K562 (cell line): ENCODE measurements around the gene CALB2.

ENCODE experiments used
- CBX5 ChIP-seq: IDR thresholded peaks from 2 replicates; pipeline ENCODE4 v1.6.1; 2014; ENCODE audit warnings: low read depth, borderline replicate concordance
- PRMT5 ChIP-seq: sonication (generic); formaldehyde crosslinking; IDR thresholded peaks from 2 replicates; pipeline ENCODE4 v1.5.0; 2020; ENCODE audit warnings: missing genetic modification reagents
- RAD21 ChIP-seq, 2 experiments: fragments of 250-450 bp in 1 of 2; fragments of 450-650 bp in 1 of 2; sonication (Bioruptor Pico) in 1 of 2; formaldehyde crosslinking in 1 of 2; IDR thresholded peaks in 1 of 2; conservative IDR thresholded peaks in 1 of 2; 2 replicates each; pipeline versions ENCODE4 v1.4.0 to v1.8.0; 2020 to 2022; ENCODE audit warnings: mild to moderate bottlenecking in 2 of 2, moderate library complexity in 1 of 2
- RFX1 ChIP-seq: fragments of 450-650 bp; IDR thresholded peaks from 2 replicates; pipeline ENCODE4 v1.6.1; 2016; ENCODE audit warnings: mild to moderate bottlenecking, moderate library complexity
- RFX7 ChIP-seq: fragments of 250-450 bp; sonication (Bioruptor Pico); IDR thresholded peaks from 2 replicates; pipeline ENCODE4 v1.5.1; 2021; ENCODE audit warnings: mild to moderate bottlenecking
- ZNF780A ChIP-seq: fragments of 250-450 bp; sonication (Bioruptor Pico); IDR thresholded peaks from 2 replicates; pipeline ENCODE4 v1.5.0; 2021; ENCODE audit warnings: mild to moderate bottlenecking
- TF ChIP-seq, protein P1 (sequence below): sonication (generic); formaldehyde crosslinking; IDR thresholded peaks from 2 replicates; pipeline ENCODE4 v1.8.1; 2023; ENCODE audit warnings: missing genetic modification reagents, mild to moderate bottlenecking, borderline replicate concordance
- TF ChIP-seq, protein P2 (sequence below), 3 experiments: IDR thresholded peaks in 2 of 3; conservative IDR thresholded peaks in 1 of 3; 2 replicates each; pipeline ENCODE4 v1.5.1; 2011 to 2012; ENCODE audit warnings: low read length in 3 of 3, mild to moderate bottlenecking in 3 of 3, control low read depth in 2 of 3, improper control_type of control experiment in 1 of 3, inconsistent platforms in 1 of 3, low read depth in 1 of 3, mixed read lengths in 1 of 3, moderate library complexity in 1 of 3; ENCODE audit not compliant: insufficient read depth in 2 of 3
- TF ChIP-seq, protein P3 (sequence below): sonication (generic); formaldehyde crosslinking; IDR thresholded peaks from 2 replicates; pipeline ENCODE4 v1.8.1; 2022; ENCODE audit warnings: missing genetic modification reagents

DNA sequence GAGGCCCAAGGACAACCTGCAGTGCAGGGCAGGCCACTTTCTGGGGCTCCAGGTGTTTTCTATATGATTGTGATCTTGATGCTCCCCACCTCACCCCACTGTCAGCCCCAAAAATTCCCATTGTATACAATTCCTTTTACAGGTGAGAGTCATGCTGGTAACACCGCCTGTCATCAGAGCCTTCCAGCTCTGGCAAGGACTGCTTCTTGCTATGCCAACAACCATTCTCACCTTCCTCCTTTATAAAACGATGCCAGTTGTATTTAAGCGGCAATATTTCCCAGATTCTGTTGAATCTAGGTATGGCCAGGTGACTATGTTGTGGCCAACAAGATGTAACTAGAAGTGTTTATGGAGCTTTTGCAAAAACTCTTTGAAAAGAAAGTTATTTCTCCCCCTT is 30.4 kb upstream of the CALB2 start:
- TF ChIP-seq CBX5: no peak
- TF ChIP-seq, protein P1, sequence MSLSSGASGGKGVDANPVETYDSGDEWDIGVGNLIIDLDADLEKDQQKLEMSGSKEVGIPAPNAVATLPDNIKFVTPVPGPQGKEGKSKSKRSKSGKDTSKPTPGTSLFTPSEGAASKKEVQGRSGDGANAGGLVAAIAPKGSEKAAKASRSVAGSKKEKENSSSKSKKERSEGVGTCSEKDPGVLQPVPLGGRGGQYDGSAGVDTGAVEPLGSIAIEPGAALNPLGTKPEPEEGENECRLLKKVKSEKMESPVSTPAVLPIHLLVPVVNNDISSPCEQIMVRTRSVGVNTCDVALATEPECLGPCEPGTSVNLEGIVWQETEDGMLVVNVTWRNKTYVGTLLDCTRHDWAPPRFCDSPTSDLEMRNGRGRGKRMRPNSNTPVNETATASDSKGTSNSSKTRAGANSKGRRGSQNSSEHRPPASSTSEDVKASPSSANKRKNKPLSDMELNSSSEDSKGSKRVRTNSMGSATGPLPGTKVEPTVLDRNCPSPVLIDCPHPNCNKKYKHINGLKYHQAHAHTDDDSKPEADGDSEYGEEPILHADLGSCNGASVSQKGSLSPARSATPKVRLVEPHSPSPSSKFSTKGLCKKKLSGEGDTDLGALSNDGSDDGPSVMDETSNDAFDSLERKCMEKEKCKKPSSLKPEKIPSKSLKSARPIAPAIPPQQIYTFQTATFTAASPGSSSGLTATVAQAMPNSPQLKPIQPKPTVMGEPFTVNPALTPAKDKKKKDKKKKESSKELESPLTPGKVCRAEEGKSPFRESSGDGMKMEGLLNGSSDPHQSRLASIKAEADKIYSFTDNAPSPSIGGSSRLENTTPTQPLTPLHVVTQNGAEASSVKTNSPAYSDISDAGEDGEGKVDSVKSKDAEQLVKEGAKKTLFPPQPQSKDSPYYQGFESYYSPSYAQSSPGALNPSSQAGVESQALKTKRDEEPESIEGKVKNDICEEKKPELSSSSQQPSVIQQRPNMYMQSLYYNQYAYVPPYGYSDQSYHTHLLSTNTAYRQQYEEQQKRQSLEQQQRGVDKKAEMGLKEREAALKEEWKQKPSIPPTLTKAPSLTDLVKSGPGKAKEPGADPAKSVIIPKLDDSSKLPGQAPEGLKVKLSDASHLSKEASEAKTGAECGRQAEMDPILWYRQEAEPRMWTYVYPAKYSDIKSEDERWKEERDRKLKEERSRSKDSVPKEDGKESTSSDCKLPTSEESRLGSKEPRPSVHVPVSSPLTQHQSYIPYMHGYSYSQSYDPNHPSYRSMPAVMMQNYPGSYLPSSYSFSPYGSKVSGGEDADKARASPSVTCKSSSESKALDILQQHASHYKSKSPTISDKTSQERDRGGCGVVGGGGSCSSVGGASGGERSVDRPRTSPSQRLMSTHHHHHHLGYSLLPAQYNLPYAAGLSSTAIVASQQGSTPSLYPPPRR (CRISPR knock-in tag): no peak
- TF ChIP-seq RAD21 (CRISPR knock-in tag; conservative IDR thresholded peaks at IDR 0.05 in 1 of 2, IDR thresholded peaks at IDR 0.05 in 1 of 2): no peak
- TF ChIP-seq RFX1: no peak
- TF ChIP-seq, protein P2, sequence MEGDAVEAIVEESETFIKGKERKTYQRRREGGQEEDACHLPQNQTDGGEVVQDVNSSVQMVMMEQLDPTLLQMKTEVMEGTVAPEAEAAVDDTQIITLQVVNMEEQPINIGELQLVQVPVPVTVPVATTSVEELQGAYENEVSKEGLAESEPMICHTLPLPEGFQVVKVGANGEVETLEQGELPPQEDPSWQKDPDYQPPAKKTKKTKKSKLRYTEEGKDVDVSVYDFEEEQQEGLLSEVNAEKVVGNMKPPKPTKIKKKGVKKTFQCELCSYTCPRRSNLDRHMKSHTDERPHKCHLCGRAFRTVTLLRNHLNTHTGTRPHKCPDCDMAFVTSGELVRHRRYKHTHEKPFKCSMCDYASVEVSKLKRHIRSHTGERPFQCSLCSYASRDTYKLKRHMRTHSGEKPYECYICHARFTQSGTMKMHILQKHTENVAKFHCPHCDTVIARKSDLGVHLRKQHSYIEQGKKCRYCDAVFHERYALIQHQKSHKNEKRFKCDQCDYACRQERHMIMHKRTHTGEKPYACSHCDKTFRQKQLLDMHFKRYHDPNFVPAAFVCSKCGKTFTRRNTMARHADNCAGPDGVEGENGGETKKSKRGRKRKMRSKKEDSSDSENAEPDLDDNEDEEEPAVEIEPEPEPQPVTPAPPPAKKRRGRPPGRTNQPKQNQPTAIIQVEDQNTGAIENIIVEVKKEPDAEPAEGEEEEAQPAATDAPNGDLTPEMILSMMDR (IDR thresholded peaks at IDR 0.05 in 2 of 3, conservative IDR thresholded peaks at IDR 0.05 in 1 of 3; ENCODE audit: insufficient read depth in 2 of 3, low read depth in 1 of 3, low read length in 3 of 3): no peak
- no peak for TF ChIP-seq PRMT5 (CRISPR knock-in tag)
- TF ChIP-seq, protein P3, sequence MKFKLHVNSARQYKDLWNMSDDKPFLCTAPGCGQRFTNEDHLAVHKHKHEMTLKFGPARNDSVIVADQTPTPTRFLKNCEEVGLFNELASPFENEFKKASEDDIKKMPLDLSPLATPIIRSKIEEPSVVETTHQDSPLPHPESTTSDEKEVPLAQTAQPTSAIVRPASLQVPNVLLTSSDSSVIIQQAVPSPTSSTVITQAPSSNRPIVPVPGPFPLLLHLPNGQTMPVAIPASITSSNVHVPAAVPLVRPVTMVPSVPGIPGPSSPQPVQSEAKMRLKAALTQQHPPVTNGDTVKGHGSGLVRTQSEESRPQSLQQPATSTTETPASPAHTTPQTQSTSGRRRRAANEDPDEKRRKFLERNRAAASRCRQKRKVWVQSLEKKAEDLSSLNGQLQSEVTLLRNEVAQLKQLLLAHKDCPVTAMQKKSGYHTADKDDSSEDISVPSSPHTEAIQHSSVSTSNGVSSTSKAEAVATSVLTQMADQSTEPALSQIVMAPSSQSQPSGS (CRISPR knock-in tag): no peak
- TF ChIP-seq RFX7 (CRISPR knock-in tag): no peak
- no peak for TF ChIP-seq ZNF780A (CRISPR knock-in tag)
